ENCODE data around the gene TAS2R31.

GRCh38 chr12:11022520-11022919 is 8.7 kb downstream of the TAS2R31 start, which contains the start of gene TAS2R19:
- no peak for TF ChIP-seq CTCF (IDR thresholded peaks at IDR 0.05)
- no peak for TF ChIP-seq EZH2 (IDR thresholded peaks at IDR 0.05; ENCODE audit: borderline replicate concordance, insufficient read depth, low read depth, low read length, poor library complexity, severe bottlenecking)

Measured in B cell (primary cell).